IMR-90 (cell line): Measurements from ENCODE around the gene CDC45. TPM values are rescaled to one million over a fixed set of nuclear protein-coding genes. Genes with fewer than 3 reads are reported as not detected.

Experiments used
- ATAC-seq: fragments of 200-7000 bp; cut with Tn5 transposase; 2 replicates; pipeline ENCODE4 v1.9.1; 2020; ENCODE audit warnings: low read depth, mild to moderate bottlenecking, moderate library complexity
- BruUV-seq: library from RNA; stranded (reverse); fragments of 400-500 nt; replicated peaks from 2 replicates; lab custom pipeline; 2021; lab: Mats Ljungman, UMichigan
- CTCF ChIA-PET: fragments of 300-600 bp; formaldehyde crosslinking; extraction: SDS; loops from one replicate; lab custom pipeline; 2021; ENCODE audit warnings: antibody characterized with exemption; lab: Yijun Ruan, JAX
- POLR2A ChIA-PET: fragments of 300-600 bp; sonication (Branson Sonifier 250); formaldehyde crosslinking; loops from one replicate; lab custom pipeline; 2022; ENCODE audit warnings: antibody characterized with exemption; ENCODE audit not compliant: unreplicated experiment; lab: Charles Lee
- DNase-seq: peaks from one replicate; pipeline ENCODE4 v3.0.0; 2013
- H2AFZ ChIP-seq: replicated peaks from 2 replicates; pipeline ENCODE3; 2013; ENCODE audit warnings: low read length, mild to moderate bottlenecking; ENCODE audit not compliant: poor library complexity
- H2AK5ac ChIP-seq: 2 replicates; pipeline ENCODE4 v1.6.1; 2013; ENCODE audit warnings: low read depth, low read length, inconsistent platforms
- H2AK9ac ChIP-seq: replicated peaks from 2 replicates; pipeline ENCODE3; 2013; ENCODE audit warnings: mild to moderate bottlenecking, low read depth, low read length, moderate library complexity; ENCODE audit not compliant: poor library complexity
- H2BK120ac ChIP-seq: 2 replicates; pipeline ENCODE4 v1.6.1; 2013; ENCODE audit warnings: low read depth, low read length, inconsistent platforms
- H2BK15ac ChIP-seq: 3 replicates; pipeline ENCODE4 v1.6.1; 2013; ENCODE audit warnings: low read depth, low read length, inconsistent platforms
- H2BK20ac ChIP-seq: 2 replicates; pipeline ENCODE4 v1.6.1; 2013; ENCODE audit warnings: low read depth, mild to moderate bottlenecking, inconsistent platforms, low read length, moderate library complexity
- H2BK5ac ChIP-seq: 2 replicates; pipeline ENCODE4 v1.6.1; 2013; ENCODE audit warnings: mild to moderate bottlenecking, low read depth, low read length, inconsistent platforms; ENCODE audit not compliant: poor library complexity, severe bottlenecking
- H3K14ac ChIP-seq: replicated peaks from 2 replicates; pipeline ENCODE4 v1.6.1; 2013; ENCODE audit warnings: low read depth, low read length, inconsistent platforms
- H3K18ac ChIP-seq: 2 replicates; pipeline ENCODE4 v1.6.1; 2013; ENCODE audit warnings: low read depth, low read length, control low read depth
- H3K23ac ChIP-seq: 2 replicates; pipeline ENCODE4 v1.6.1; 2013; ENCODE audit warnings: low read depth, low read length, inconsistent platforms
- H3K27ac ChIP-seq: 2 replicates; pipeline ENCODE4 v1.5.1; 2013; ENCODE audit warnings: mild to moderate bottlenecking, control low read depth, low read length; ENCODE audit not compliant: insufficient read depth
- H3K27me3 ChIP-seq: 2 replicates; pipeline ENCODE4 v1.6.1; 2013; ENCODE audit warnings: low read length; ENCODE audit not compliant: control insufficient read depth, insufficient read depth
- H3K36me3 ChIP-seq: 2 replicates; pipeline ENCODE4 v1.6.1; 2013; ENCODE audit warnings: low read length, mixed read lengths; ENCODE audit not compliant: control insufficient read depth, insufficient read depth
- H3K4ac ChIP-seq: 2 replicates; pipeline ENCODE4 v1.6.1; 2013; ENCODE audit warnings: low read depth, low read length, inconsistent platforms
- H3K4me1 ChIP-seq: 2 replicates; pipeline ENCODE4 v1.6.1; 2013; ENCODE audit warnings: low read length, mixed read lengths; ENCODE audit not compliant: control insufficient read depth, insufficient read depth
- H3K4me2 ChIP-seq: 2 replicates; pipeline ENCODE4 v1.6.1; 2013; ENCODE audit warnings: low read depth, mild to moderate bottlenecking, control low read depth, low read length, moderate library complexity
- H3K4me3 ChIP-seq: 2 replicates; pipeline ENCODE4 v1.5.1; 2013; ENCODE audit warnings: low read depth, mild to moderate bottlenecking, control low read depth, low read length, moderate library complexity; ENCODE audit not compliant: insufficient read depth
- H3K56ac ChIP-seq: 2 replicates; pipeline ENCODE4 v1.6.1; 2013; ENCODE audit warnings: low read length, inconsistent platforms; ENCODE audit not compliant: insufficient read depth; ENCODE audit errors: extremely low read depth
- H3K79me1 ChIP-seq, 2 experiments: 2 replicates each; pipeline ENCODE4 v1.6.1; 2013; ENCODE audit warnings: low read length in 2 of 2, inconsistent platforms in 1 of 2, low read depth in 1 of 2
- H3K9ac ChIP-seq: 2 replicates; pipeline ENCODE4 v1.6.1; 2013; ENCODE audit warnings: low read depth, low read length, control low read depth
- H3K9me1 ChIP-seq: 2 replicates; pipeline ENCODE4 v1.6.1; 2013; ENCODE audit warnings: low read length, inconsistent platforms; ENCODE audit not compliant: insufficient read depth
- H3K9me3 ChIP-seq: 2 replicates; pipeline ENCODE4 v1.6.1; 2013; ENCODE audit warnings: low read length; ENCODE audit not compliant: control insufficient read depth, insufficient read depth
- H4K20me1 ChIP-seq: 2 replicates; pipeline ENCODE4 v1.6.1; 2013; ENCODE audit warnings: low read length, inconsistent platforms; ENCODE audit not compliant: insufficient read depth
- H4K5ac ChIP-seq: 2 replicates; pipeline ENCODE4 v1.6.1; 2013; ENCODE audit warnings: mild to moderate bottlenecking, low read depth, low read length, control low read depth
- H4K8ac ChIP-seq, 2 experiments: 2 replicates each; pipeline ENCODE4 v1.6.1; 2013; ENCODE audit warnings: low read depth in 2 of 2, low read length in 2 of 2, control low read depth in 1 of 2, inconsistent platforms in 1 of 2
- H4K91ac ChIP-seq: 2 replicates; pipeline ENCODE4 v1.6.1; 2013; ENCODE audit warnings: low read depth, low read length, inconsistent platforms; ENCODE audit not compliant: insufficient read depth
- BHLHE40 ChIP-seq: fragments of 150-350 bp; IDR thresholded peaks from 2 replicates; pipeline ENCODE4 v1.6.1; 2016; ENCODE audit warnings: mild to moderate bottlenecking, low read depth, low read length
- FOS ChIP-seq: fragments of 150-350 bp; IDR thresholded peaks from 2 replicates; pipeline ENCODE4 v1.6.1; 2016; ENCODE audit warnings: low read depth, low read length
- MAZ ChIP-seq: IDR thresholded peaks from 2 replicates; pipeline ENCODE4 v1.6.1; 2012; ENCODE audit warnings: low read depth, mild to moderate bottlenecking, low read length, improper control_type of control experiment, moderate library complexity, borderline replicate concordance
- RCOR1 ChIP-seq: IDR thresholded peaks from 2 replicates; pipeline ENCODE4 v1.6.1; 2012; ENCODE audit warnings: mild to moderate bottlenecking, low read length, improper control_type of control experiment; ENCODE audit not compliant: insufficient replicate concordance
- whole genome bisulfite sequencing, 2 experiments: methylation state at CpG; one replicate each; pipeline versions ENCODE4 v1.1.5 to v1.1.7; 2013; ENCODE audit warnings: missing lambda C conversion rate in 2 of 2; ENCODE audit not compliant: insufficient read length in 1 of 2; ENCODE audit errors: extremely low coverage in 2 of 2; 5-methylcytosine and 5-hydroxymethylcytosine counted together
- dilution Hi-C: fragments of 300-500 bp; cut with HindIII; formaldehyde crosslinking; loops from one replicate; pipeline ENCODE4 v1.14.3; 2018; ENCODE audit warnings: low sequenced_read_pairs; ENCODE audit not compliant: unreplicated experiment
- in situ Hi-C: fragments of 300-500 bp; cut with MboI; formaldehyde crosslinking; loops from 3 replicates; pipeline ENCODE4 v1.14.3; 2019; ENCODE audit warnings: low sequenced_read_pairs, inconsistent platforms, mixed read lengths
- intact Hi-C: fragments of 100-400 bp; cut with micrococcal nuclease; formaldehyde crosslinking; loops from 2 replicates; pipeline ENCODE4 v1.10.0; 2022
- polyA plus RNA-seq, 3 experiments: library from polyadenylated mRNA; depleted of rRNA; stranded (reverse); fragments of >200 nt; gene quantifications; 2 replicates each; pipeline ENCODE4 v1.2.3, GENCODE V29; 2012; ENCODE audit warnings: low replicate concordance in 1 of 3
- total RNA-seq: library from RNA; depleted of rRNA; stranded (reverse); fragments of >200 nt; gene quantifications from 2 replicates; pipeline ENCODE4 v1.2.3, GENCODE V29; 2012
- TF ChIP-seq, protein P1 (sequence below): conservative IDR thresholded peaks from 2 replicates; pipeline ENCODE4 v1.5.1; 2012; ENCODE audit warnings: mild to moderate bottlenecking, low read depth, low read length, improper control_type of control experiment

The CDC45 gene
- total and polyA plus RNA-seq, 2 of the 4 experiments (the other 2 are of a cell fraction) = 22.7 to 44.6 TPM

- H3K9me1 ChIP-seq = 0 out of 2 replicates have a peak, but pooled peaks cover 2% of the 10 kb centered on the region
- no peak for ATAC-seq
- H3K9me3 ChIP-seq = no peaks in the 10 kb centered on the region
- no peak overlapping the region for H4K91ac ChIP-seq
- no peak overlapping the region for H2AK9ac ChIP-seq
- in situ Hi-C loops (no loop called here), intact Hi-C loops (no loop called here), dilution Hi-C loops (no loop called here)
- H3K4me2 ChIP-seq = no peak overlapping the region
- CTCF ChIA-PET = no interaction called here
- WGBS, 2 experiments = no CpG with 5 or more reads among the region's 2 CpGs
- H3K4me3 ChIP-seq = no peak overlapping the region
- H3K14ac ChIP-seq = no peak overlapping the region
- no peak overlapping the region for H2BK5ac ChIP-seq
- H4K8ac ChIP-seq = no peak overlapping the region
- POLR2A ChIA-PET = no interaction called here
- H3K4me1 ChIP-seq = peaks cover 1% of the 10 kb centered on the region; the same call in 1 of the 2 replicates
- no peak overlapping the region for H2AK5ac ChIP-seq
- H3K27me3 ChIP-seq = no peaks in the 10 kb centered on the region
- no peak overlapping the region for H2BK15ac ChIP-seq
- no peak for DNase-seq
- peaks cover 13 to 47% of the 10 kb centered on the region in 2 experiments for H3K79me1 ChIP-seq
- no peak overlapping the region for H3K9ac ChIP-seq
- no TSS peak for BruUV-seq
- no peak overlapping the region for H3K4ac ChIP-seq
- no peak overlapping the region for H2BK20ac ChIP-seq
- TF ChIP-seq, protein P1, sequence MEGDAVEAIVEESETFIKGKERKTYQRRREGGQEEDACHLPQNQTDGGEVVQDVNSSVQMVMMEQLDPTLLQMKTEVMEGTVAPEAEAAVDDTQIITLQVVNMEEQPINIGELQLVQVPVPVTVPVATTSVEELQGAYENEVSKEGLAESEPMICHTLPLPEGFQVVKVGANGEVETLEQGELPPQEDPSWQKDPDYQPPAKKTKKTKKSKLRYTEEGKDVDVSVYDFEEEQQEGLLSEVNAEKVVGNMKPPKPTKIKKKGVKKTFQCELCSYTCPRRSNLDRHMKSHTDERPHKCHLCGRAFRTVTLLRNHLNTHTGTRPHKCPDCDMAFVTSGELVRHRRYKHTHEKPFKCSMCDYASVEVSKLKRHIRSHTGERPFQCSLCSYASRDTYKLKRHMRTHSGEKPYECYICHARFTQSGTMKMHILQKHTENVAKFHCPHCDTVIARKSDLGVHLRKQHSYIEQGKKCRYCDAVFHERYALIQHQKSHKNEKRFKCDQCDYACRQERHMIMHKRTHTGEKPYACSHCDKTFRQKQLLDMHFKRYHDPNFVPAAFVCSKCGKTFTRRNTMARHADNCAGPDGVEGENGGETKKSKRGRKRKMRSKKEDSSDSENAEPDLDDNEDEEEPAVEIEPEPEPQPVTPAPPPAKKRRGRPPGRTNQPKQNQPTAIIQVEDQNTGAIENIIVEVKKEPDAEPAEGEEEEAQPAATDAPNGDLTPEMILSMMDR = no peak
- TF ChIP-seq FOS = no peak
- TF ChIP-seq RCOR1 = no peak
- no peak for TF ChIP-seq BHLHE40
- TF ChIP-seq MAZ = no peak
- H2BK120ac ChIP-seq = no peak overlapping the region
- H4K20me1 ChIP-seq = peaks cover 10% of the 10 kb centered on the region
- no peak overlapping the region for H3K27ac ChIP-seq
- no peak overlapping the region for H4K5ac ChIP-seq
- peaks cover 16% of the 10 kb centered on the region for H3K36me3 ChIP-seq
- no peak overlapping the region for H3K23ac ChIP-seq
- H3K18ac ChIP-seq = no peak overlapping the region
- H3K56ac ChIP-seq = no peak overlapping the region
- H2AFZ ChIP-seq = no peak overlapping the region
These were observed 44.7 kb upstream of the CDC45 start for GRCh38 chr22:19434829-19435580.
